Measurements from ENCODE around the gene BCKDHB. TPM values are rescaled to one million over a fixed set of nuclear protein-coding genes. Genes with fewer than 3 reads are reported as not detected.

BCKDHB gene
- total RNA-seq, 1 experiment from 2014 or later, result 16.4 TPM

DNA sequence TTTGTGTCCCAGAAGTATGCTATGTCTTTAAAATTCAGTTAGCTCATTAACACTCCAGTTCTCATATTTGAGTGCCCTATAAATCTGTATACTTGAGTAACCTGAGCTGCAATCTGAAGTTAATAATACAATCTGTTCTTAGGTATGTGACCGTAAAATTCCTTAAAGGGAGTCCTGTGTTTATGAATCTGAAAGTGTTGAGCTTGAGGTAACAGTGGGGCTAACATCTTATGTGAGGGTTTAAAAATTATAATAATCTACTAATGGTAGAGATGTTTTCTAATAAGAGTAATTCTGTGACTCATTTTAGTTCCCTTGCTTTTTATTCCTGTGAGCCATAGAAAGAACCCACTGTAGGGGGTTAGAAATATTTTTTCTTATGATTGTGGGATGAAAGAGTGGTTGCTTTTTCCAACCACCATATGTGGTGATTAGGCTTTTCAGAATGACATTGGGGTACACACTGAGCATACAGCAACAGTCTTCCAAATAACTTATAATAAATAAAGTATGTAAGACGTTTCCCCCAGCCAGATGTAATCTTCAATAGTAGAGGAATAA, 121.2 kb downstream of the BCKDHB start:
- no peak overlapping the region for H3K27ac ChIP-seq (ENCODE audit: low read length)
- in situ Hi-C loops (cut with HindIII; ENCODE audit: low pct_unique_long_range_greater_than_20kb, low sequenced_read_pairs), result no loop called here
- ATAC-seq (no peak), DNase-seq (ENCODE audit: low read depth, low spot score) (no peak)
- H3K9me3 ChIP-seq (ENCODE audit: control insufficient read depth, insufficient read depth, low read depth, low read length), result no peaks in the 10 kb centered on the region
- CTCF ChIA-PET, result no interaction called here
- intact Hi-C loops (cut with micrococcal nuclease; ENCODE audit: unreplicated experiment), result no loop called here
- no TSS peak for BruUV-seq (replicated peaks)
- H3K27me3 ChIP-seq (ENCODE audit: control insufficient read depth, insufficient read depth, low read length), result no peaks in the 10 kb centered on the region
- TF ChIP-seq TCF7L2 (IDR thresholded peaks at IDR 0.05; ENCODE audit: low read depth, low read length) (no peak), POLR2AphosphoS5 (IDR thresholded peaks at IDR 0.05; ENCODE audit: low read depth, low read length) (no peak), CTCF (IDR thresholded peaks at IDR 0.05) (no peak), SIN3A (IDR thresholded peaks at IDR 0.05; ENCODE audit: borderline replicate concordance, insufficient read depth, low read depth, low read length) (no peak)
- TF ChIP-seq, protein P1, sequence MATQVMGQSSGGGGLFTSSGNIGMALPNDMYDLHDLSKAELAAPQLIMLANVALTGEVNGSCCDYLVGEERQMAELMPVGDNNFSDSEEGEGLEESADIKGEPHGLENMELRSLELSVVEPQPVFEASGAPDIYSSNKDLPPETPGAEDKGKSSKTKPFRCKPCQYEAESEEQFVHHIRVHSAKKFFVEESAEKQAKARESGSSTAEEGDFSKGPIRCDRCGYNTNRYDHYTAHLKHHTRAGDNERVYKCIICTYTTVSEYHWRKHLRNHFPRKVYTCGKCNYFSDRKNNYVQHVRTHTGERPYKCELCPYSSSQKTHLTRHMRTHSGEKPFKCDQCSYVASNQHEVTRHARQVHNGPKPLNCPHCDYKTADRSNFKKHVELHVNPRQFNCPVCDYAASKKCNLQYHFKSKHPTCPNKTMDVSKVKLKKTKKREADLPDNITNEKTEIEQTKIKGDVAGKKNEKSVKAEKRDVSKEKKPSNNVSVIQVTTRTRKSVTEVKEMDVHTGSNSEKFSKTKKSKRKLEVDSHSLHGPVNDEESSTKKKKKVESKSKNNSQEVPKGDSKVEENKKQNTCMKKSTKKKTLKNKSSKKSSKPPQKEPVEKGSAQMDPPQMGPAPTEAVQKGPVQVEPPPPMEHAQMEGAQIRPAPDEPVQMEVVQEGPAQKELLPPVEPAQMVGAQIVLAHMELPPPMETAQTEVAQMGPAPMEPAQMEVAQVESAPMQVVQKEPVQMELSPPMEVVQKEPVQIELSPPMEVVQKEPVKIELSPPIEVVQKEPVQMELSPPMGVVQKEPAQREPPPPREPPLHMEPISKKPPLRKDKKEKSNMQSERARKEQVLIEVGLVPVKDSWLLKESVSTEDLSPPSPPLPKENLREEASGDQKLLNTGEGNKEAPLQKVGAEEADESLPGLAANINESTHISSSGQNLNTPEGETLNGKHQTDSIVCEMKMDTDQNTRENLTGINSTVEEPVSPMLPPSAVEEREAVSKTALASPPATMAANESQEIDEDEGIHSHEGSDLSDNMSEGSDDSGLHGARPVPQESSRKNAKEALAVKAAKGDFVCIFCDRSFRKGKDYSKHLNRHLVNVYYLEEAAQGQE (IDR thresholded peaks at IDR 0.05; ENCODE audit: insufficient read depth in 1 of 2, low read depth in 2 of 2, low read length in 1 of 2), result no peak
- H3K4me3 ChIP-seq (ENCODE audit: low read depth in 2 of 2, low read length in 2 of 2), result no peak overlapping the region
- H3K36me3 ChIP-seq (ENCODE audit: control insufficient read depth, insufficient read depth, low read length), result no peaks in the 10 kb centered on the region
- POLR2A ChIA-PET, result no interaction called here
- no peaks in the 10 kb centered on the region for H3K4me1 ChIP-seq (ENCODE audit: control insufficient read depth, insufficient read depth, low read length)

DNA sequence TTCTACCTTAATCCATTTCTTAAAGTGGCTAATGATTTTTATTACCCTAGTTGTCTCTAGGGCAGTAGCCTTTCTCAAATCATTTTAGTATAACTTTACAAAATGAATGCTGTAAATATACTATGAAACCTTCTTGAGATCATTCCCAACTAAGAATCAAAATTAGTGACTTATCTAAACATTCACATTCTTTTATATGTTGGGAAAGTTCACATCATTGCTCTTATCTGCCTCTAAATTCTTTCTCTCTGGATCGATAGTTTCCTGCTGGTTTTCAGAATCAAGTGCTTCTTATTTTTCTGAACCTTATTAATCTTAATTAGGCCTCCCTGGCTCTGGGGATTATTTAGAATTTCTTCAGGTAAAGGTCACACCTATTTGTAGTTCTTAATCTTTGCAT, 126.8 kb downstream of the BCKDHB start:
- TF ChIP-seq POLR2AphosphoS5 (IDR thresholded peaks at IDR 0.05; ENCODE audit: low read depth, low read length) (no peak), CTCF (IDR thresholded peaks at IDR 0.05) (no peak), SIN3A (IDR thresholded peaks at IDR 0.05; ENCODE audit: borderline replicate concordance, insufficient read depth, low read depth, low read length) (no peak), TCF7L2 (IDR thresholded peaks at IDR 0.05; ENCODE audit: low read depth, low read length) (no peak)
- TF ChIP-seq, protein P1 (IDR thresholded peaks at IDR 0.05; ENCODE audit: insufficient read depth in 1 of 2, low read depth in 2 of 2, low read length in 1 of 2), result no peak
- no peaks in the 10 kb centered on the region for H3K9me3 ChIP-seq (ENCODE audit: control insufficient read depth, insufficient read depth, low read depth, low read length)
- H3K4me1 ChIP-seq (ENCODE audit: control insufficient read depth, insufficient read depth, low read length), result no peaks in the 10 kb centered on the region
- in situ Hi-C loops (cut with HindIII; ENCODE audit: low pct_unique_long_range_greater_than_20kb, low sequenced_read_pairs), result no loop called here
- no TSS peak for BruUV-seq (replicated peaks)
- CTCF ChIA-PET, result no interaction called here
- ATAC-seq (no peak), DNase-seq (ENCODE audit: low read depth, low spot score) (no peak)
- H3K4me3 ChIP-seq (ENCODE audit: low read depth in 2 of 2, low read length in 2 of 2), result no peak overlapping the region
- no peaks in the 10 kb centered on the region for H3K27me3 ChIP-seq (ENCODE audit: control insufficient read depth, insufficient read depth, low read length)
- no peak overlapping the region for H3K27ac ChIP-seq (ENCODE audit: low read length)
- H3K36me3 ChIP-seq (ENCODE audit: control insufficient read depth, insufficient read depth, low read length), result no peaks in the 10 kb centered on the region
- intact Hi-C loops (cut with micrococcal nuclease; ENCODE audit: unreplicated experiment), result no loop called here
- POLR2A ChIA-PET, result no interaction called here
